HepG2 (cell line): Measurements from ENCODE around the gene ATP1A2. TPM values are rescaled to one million over a fixed set of nuclear protein-coding genes. Genes with fewer than 3 reads are reported as not detected.

Source experiments
- ATAC-seq: fragments of 200-7000 bp; cut with Tn5 transposase; 3 replicates; pipeline ENCODE4 v1.9.1; 2020; ENCODE audit warnings: mild to moderate bottlenecking, moderate library complexity
- BruUV-seq: library from RNA; stranded (reverse); fragments of 400-500 nt; replicated peaks from 2 replicates; lab custom pipeline; 2021; lab: Mats Ljungman, UMichigan
- CTCF ChIA-PET: fragments of 300-600 bp; formaldehyde crosslinking; extraction: SDS; loops from one replicate; lab custom pipeline; 2021; ENCODE audit warnings: low total read pairs, inconsistent platforms, low intra/inter-chr PET ratio; lab: Yijun Ruan, JAX
- POLR2A ChIA-PET: fragments of 350-600 bp; sonication (Branson Sonifier 250); formaldehyde crosslinking; loops from one replicate; lab custom pipeline; 2020; ENCODE audit warnings: antibody characterized with exemption, inconsistent platforms; lab: Yijun Ruan, JAX
- DNase-seq: peaks from one replicate; pipeline ENCODE4 v3.0.0-alpha.2; 2015; ENCODE audit warnings: low spot score
- FAIRE-seq: peaks from 3 replicates; lab custom pipeline; 2011; peaks lifted over from hg19 to GRCh38; lab: Jason Lieb, UNC
- H2AFZ ChIP-seq: one replicate; pipeline ENCODE4 v1.6.1; 2011; ENCODE audit warnings: low read length, inconsistent platforms
- H3K27ac ChIP-seq: fragments of 300-600 bp; 3 replicates; pipeline ENCODE4 v1.8.0; 2011; ENCODE audit warnings: mixed run types, mild to moderate bottlenecking, mixed read lengths, low read length, inconsistent platforms; ENCODE audit not compliant: insufficient read depth; ENCODE audit errors: extremely low read length
- H3K27me3 ChIP-seq, 2 experiments: fragments of 200-600 bp in 1 of 2; 2 replicates in 1 of 2; 3 replicates in 1 of 2; pipeline versions ENCODE4 v1.6.0 to v1.8.0; 2011; ENCODE audit warnings: low read length in 2 of 2, mild to moderate bottlenecking in 2 of 2, moderate library complexity in 2 of 2, inconsistent platforms in 1 of 2; ENCODE audit not compliant: insufficient read depth in 2 of 2, control insufficient read depth in 1 of 2
- H3K36me3 ChIP-seq, 2 experiments: fragments of 200-600 bp in 1 of 2; replicated peaks in 1 of 2; 2 replicates in 1 of 2; 3 replicates in 1 of 2; pipeline versions ENCODE4 v1.5.1 to v1.8.0; 2011; ENCODE audit warnings: low read length in 2 of 2, inconsistent platforms in 1 of 2; ENCODE audit not compliant: insufficient read depth in 2 of 2, control insufficient read depth in 1 of 2
- H3K4me1 ChIP-seq: 2 replicates; pipeline ENCODE4 v1.5.1; 2012; ENCODE audit warnings: low read length, inconsistent platforms; ENCODE audit not compliant: insufficient read depth
- H3K4me2 ChIP-seq: 2 replicates; pipeline ENCODE4 v1.6.0; 2011; ENCODE audit warnings: low read depth, low read length, inconsistent platforms
- H3K4me3 ChIP-seq, 3 experiments: fragments of 200-600 bp in 1 of 3; sonication (generic), shearing (Covaris generic) in 1 of 3; replicated peaks in 1 of 3; 2 replicates each; pipeline ENCODE4 v1.5.1; 2011 to 2016; ENCODE audit warnings: low read length in 3 of 3, inconsistent platforms in 2 of 3, low read depth in 2 of 3, mild to moderate bottlenecking in 2 of 3, control low read depth in 1 of 3, mixed read lengths in 1 of 3; ENCODE audit not compliant: insufficient read depth in 1 of 3
- H3K79me2 ChIP-seq: one replicate; pipeline ENCODE4 v1.6.1; 2011; ENCODE audit warnings: low read length, inconsistent platforms; ENCODE audit not compliant: insufficient read depth
- H3K9ac ChIP-seq: 2 replicates; pipeline ENCODE4 v1.6.0; 2011; ENCODE audit warnings: mild to moderate bottlenecking, low read depth, low read length, inconsistent platforms; ENCODE audit not compliant: insufficient read depth
- H3K9me3 ChIP-seq: 2 replicates; pipeline ENCODE4 v1.5.1; 2012; ENCODE audit warnings: mild to moderate bottlenecking, low read length
- H4K20me1 ChIP-seq: 2 replicates; pipeline ENCODE4 v1.6.0; 2011; ENCODE audit warnings: inconsistent platforms, mild to moderate bottlenecking, low read length, moderate library complexity; ENCODE audit not compliant: insufficient read depth
- CEBPG ChIP-seq: IDR thresholded peaks from 2 replicates; pipeline ENCODE4 v1.6.1; 2016
- KAT7 ChIP-seq: IDR thresholded peaks from 2 replicates; pipeline ENCODE4 v1.6.1; 2018; ENCODE audit warnings: borderline replicate concordance, missing compliant biosample characterization
- PHF5A ChIP-seq: IDR thresholded peaks from one replicate; pipeline ENCODE4 v1.6.1; 2018; ENCODE audit warnings: low read depth, missing genetic modification reagents; ENCODE audit not compliant: unreplicated experiment
- ZBTB20 ChIP-seq: sonication (generic); formaldehyde crosslinking; IDR thresholded peaks from 2 replicates; pipeline ENCODE4 v1.8.1; 2023; ENCODE audit warnings: missing genetic modification reagents, low read depth, mild to moderate bottlenecking, borderline replicate concordance
- ZNF136 ChIP-seq: sonication (generic); formaldehyde crosslinking; IDR thresholded peaks from 2 replicates; pipeline ENCODE4 v1.8.1; 2022; ENCODE audit warnings: low read depth, mild to moderate bottlenecking, moderate library complexity, missing genetic modification reagents
- ZNF773 ChIP-seq: sonication (generic); formaldehyde crosslinking; IDR thresholded peaks from 2 replicates; pipeline ENCODE4 v1.4.0; 2020; ENCODE audit warnings: missing genetic modification reagents, borderline replicate concordance
- WGBS: methylation state at CpG from one replicate; pipeline ENCODE4 v1.1.6; 2017; ENCODE audit warnings: low lambda C conversion rate; 5-methylcytosine and 5-hydroxymethylcytosine counted together
- in situ Hi-C: cut with HindIII; loops from 2 replicates; pipeline ENCODE4 v1.10.0; 2017; ENCODE audit warnings: low pct_unique_long_range_greater_than_20kb; ENCODE audit not compliant: extremely low pct_ligation_motif_present
- intact Hi-C: fragments of 100-400 bp; cut with micrococcal nuclease; formaldehyde crosslinking; loops from one replicate; pipeline ENCODE4 v1.10.0; 2022; ENCODE audit not compliant: unreplicated experiment
- polyA plus RNA-seq, 8 experiments: library from polyadenylated mRNA; depleted of rRNA in 3 of 8; stranded (reverse) in 7 of 8; unstranded in 1 of 8; fragments of >200 nt; fragmentation: Illumina TruSeq in 4 of 8; extraction: Trizol in 4 of 8; gene quantifications; 2 replicates each; pipeline versions ENCODE4 v1.2.1 to v1.2.3, GENCODE V29; 2011 to 2016; ENCODE audit warnings: low read depth in 4 of 8, missing spikeins in 1 of 8, mixed read lengths in 1 of 8; ENCODE audit not compliant: insufficient read depth in 1 of 8
- total RNA-seq, 5 experiments: library from RNA; depleted of rRNA; stranded (reverse); fragments of >200 nt; fragmentation: Illumina TruSeq; extraction: Trizol; gene quantifications; 2 replicates each; pipeline ENCODE4 v1.2.3, GENCODE V29; 2016; ENCODE audit warnings: low read depth in 1 of 5
- TF ChIP-seq, protein P1 (sequence below): sonication (generic); formaldehyde crosslinking; IDR thresholded peaks from 2 replicates; pipeline ENCODE4 v1.4.0; 2020; ENCODE audit warnings: mild to moderate bottlenecking, missing genetic modification reagents
- TF ChIP-seq, protein P2 (sequence below): sonication (generic); formaldehyde crosslinking; IDR thresholded peaks from 2 replicates; pipeline ENCODE4 v1.4.0; 2020; ENCODE audit warnings: mild to moderate bottlenecking, missing genetic modification reagents
- TF ChIP-seq, protein P3 (sequence below): IDR thresholded peaks from 2 replicates; pipeline ENCODE4 v1.6.1; 2012; ENCODE audit warnings: low read length, improper control_type of control experiment

ATP1A2 gene
- total and polyA plus RNA-seq, 2 of the 13 experiments (the other 11 are each of a cell fraction or from before 2014, with no cell fraction given), result 0.16 TPM; not detected in 1

DNA sequence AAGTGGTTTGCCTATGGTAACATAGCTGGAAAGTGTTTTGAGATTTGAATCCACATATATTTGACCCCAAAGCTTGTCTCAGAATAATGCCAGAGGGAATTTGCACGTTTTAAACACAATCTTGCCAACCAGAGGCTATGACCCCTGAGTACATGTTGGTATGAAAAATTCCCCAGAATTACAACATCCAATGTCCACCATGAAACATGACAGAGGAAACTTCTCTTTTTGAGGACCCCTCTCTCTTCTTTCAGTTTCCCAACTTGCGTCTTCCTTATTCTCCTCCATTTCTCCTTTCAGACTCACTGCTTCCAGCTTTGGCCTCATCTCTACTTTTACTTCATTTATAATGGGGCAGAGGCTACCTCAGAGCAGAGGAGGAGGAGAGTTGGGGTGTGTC is 39.7 kb upstream of the ATP1A2 start:
- Histone ChIP-seq H3K4me1 (peaks cover 81% of the 10 kb centered on the region), H3K4me3 (no peak overlapping the region), H3K27me3 (no peaks in the 10 kb centered on the region; a peak in 1 of 5 replicates), H3K9ac (no peak overlapping the region), H3K4me2 (no peak overlapping the region)
- intact Hi-C loops (loop anchor here (5.0 kb wide), 1 partner anchor 139 kb away; no protein-coding TSS in a partner anchor), in situ Hi-C loops (no loop called here)
- ATAC-seq, result no peak
- CTCF ChIA-PET, result no interaction called here
- TF ChIP-seq ZBTB20 (CRISPR knock-in tag), result no peak
- no peak for TF ChIP-seq ZNF773 (CRISPR knock-in tag)
- TF ChIP-seq, protein P1, sequence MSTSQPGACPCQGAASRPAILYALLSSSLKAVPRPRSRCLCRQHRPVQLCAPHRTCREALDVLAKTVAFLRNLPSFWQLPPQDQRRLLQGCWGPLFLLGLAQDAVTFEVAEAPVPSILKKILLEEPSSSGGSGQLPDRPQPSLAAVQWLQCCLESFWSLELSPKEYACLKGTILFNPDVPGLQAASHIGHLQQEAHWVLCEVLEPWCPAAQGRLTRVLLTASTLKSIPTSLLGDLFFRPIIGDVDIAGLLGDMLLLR (CRISPR knock-in tag), result no peak
- TF ChIP-seq ZNF136 (CRISPR knock-in tag), result no peak
- TF ChIP-seq, protein P2, sequence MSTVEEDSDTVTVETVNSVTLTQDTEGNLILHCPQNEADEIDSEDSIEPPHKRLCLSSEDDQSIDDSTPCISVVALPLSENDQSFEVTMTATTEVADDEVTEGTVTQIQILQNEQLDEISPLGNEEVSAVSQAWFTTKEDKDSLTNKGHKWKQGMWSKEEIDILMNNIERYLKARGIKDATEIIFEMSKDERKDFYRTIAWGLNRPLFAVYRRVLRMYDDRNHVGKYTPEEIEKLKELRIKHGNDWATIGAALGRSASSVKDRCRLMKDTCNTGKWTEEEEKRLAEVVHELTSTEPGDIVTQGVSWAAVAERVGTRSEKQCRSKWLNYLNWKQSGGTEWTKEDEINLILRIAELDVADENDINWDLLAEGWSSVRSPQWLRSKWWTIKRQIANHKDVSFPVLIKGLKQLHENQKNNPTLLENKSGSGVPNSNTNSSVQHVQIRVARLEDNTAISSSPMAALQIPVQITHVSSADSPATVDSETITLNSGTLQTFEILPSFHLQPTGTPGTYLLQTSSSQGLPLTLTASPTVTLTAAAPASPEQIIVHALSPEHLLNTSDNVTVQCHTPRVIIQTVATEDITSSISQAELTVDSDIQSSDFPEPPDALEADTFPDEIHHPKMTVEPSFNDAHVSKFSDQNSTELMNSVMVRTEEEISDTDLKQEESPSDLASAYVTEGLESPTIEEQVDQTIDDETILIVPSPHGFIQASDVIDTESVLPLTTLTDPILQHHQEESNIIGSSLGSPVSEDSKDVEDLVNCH (CRISPR knock-in tag), result no peak
- no peak for TF ChIP-seq CEBPG
- TF ChIP-seq PHF5A, result no peak
- TF ChIP-seq KAT7 (CRISPR knock-in tag), result no peak
- TF ChIP-seq, protein P3, sequence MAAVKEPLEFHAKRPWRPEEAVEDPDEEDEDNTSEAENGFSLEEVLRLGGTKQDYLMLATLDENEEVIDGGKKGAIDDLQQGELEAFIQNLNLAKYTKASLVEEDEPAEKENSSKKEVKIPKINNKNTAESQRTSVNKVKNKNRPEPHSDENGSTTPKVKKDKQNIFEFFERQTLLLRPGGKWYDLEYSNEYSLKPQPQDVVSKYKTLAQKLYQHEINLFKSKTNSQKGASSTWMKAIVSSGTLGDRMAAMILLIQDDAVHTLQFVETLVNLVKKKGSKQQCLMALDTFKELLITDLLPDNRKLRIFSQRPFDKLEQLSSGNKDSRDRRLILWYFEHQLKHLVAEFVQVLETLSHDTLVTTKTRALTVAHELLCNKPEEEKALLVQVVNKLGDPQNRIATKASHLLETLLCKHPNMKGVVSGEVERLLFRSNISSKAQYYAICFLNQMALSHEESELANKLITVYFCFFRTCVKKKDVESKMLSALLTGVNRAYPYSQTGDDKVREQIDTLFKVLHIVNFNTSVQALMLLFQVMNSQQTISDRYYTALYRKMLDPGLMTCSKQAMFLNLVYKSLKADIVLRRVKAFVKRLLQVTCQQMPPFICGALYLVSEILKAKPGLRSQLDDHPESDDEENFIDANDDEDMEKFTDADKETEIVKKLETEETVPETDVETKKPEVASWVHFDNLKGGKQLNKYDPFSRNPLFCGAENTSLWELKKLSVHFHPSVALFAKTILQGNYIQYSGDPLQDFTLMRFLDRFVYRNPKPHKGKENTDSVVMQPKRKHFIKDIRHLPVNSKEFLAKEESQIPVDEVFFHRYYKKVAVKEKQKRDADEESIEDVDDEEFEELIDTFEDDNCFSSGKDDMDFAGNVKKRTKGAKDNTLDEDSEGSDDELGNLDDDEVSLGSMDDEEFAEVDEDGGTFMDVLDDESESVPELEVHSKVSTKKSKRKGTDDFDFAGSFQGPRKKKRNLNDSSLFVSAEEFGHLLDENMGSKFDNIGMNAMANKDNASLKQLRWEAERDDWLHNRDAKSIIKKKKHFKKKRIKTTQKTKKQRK, result no peak
- TF ChIP-seq, all 625 proteins: peak for 0
- Histone ChIP-seq H3K27ac (no peak overlapping the region), H3K79me2 (no peaks in the 10 kb centered on the region), H3K36me3 (no peaks in the 10 kb centered on the region; a peak in 1 of 5 replicates), H3K9me3 (no peaks in the 10 kb centered on the region), H4K20me1 (no peaks in the 10 kb centered on the region), H2AFZ (no peak overlapping the region)
- BruUV-seq, result no TSS peak
- POLR2A ChIA-PET, result no interaction called here
- FAIRE-seq (no peak), DNase-seq (no peak)
- 84% methylated on average over 2 of the region's 2 CpGs for WGBS
